Measurements from ENCODE around the gene EIF4A2. TPM values are rescaled to one million over a fixed set of nuclear protein-coding genes. Genes with fewer than 3 reads are reported as not detected.

The EIF4A2 gene
- total and polyA plus RNA-seq, 2 of the 13 experiments (the other 11 are each of a cell fraction or from before 2014, with no cell fraction given): 480 to 596 TPM

DNA sequence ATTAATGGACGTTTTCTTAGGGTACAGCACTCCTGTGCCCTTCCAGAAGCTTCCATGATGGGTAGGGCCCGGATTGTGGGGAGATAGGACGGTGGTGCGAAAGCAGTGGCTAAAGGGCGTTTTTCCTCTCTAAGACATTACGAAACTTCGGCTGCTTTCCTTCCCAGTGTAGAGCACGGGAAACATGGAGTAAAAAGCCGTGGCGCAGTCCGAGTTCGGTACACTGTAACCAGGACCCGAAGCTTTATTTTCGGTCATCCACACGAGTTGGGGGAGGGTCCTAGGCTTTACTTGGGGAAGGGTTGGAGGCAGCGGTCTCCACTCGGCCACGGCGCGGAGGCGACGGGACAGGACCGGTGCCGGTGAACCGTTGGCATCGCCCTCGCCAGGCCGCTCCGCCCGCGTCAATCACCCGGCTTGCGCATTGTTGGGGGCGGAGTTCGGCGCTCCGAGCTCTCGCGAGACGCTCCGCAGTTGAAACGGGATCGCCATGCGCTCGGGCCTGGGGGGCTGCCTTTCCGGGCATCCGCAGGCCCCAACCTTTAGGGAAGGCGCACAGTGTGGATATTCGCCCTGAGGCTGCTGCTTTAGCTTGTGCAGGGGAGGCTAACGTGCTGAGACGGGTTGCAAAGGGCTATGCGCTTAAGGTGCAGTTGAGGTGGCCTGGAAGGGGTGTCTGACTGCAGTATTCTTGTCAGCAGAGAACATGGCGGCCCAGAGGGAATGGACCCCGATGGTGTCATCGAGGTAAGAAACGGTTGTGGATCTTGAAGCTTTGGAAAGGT, 546 bp downstream of the EIF4A2 start (continued):
- TF ChIP-seq, protein P1, sequence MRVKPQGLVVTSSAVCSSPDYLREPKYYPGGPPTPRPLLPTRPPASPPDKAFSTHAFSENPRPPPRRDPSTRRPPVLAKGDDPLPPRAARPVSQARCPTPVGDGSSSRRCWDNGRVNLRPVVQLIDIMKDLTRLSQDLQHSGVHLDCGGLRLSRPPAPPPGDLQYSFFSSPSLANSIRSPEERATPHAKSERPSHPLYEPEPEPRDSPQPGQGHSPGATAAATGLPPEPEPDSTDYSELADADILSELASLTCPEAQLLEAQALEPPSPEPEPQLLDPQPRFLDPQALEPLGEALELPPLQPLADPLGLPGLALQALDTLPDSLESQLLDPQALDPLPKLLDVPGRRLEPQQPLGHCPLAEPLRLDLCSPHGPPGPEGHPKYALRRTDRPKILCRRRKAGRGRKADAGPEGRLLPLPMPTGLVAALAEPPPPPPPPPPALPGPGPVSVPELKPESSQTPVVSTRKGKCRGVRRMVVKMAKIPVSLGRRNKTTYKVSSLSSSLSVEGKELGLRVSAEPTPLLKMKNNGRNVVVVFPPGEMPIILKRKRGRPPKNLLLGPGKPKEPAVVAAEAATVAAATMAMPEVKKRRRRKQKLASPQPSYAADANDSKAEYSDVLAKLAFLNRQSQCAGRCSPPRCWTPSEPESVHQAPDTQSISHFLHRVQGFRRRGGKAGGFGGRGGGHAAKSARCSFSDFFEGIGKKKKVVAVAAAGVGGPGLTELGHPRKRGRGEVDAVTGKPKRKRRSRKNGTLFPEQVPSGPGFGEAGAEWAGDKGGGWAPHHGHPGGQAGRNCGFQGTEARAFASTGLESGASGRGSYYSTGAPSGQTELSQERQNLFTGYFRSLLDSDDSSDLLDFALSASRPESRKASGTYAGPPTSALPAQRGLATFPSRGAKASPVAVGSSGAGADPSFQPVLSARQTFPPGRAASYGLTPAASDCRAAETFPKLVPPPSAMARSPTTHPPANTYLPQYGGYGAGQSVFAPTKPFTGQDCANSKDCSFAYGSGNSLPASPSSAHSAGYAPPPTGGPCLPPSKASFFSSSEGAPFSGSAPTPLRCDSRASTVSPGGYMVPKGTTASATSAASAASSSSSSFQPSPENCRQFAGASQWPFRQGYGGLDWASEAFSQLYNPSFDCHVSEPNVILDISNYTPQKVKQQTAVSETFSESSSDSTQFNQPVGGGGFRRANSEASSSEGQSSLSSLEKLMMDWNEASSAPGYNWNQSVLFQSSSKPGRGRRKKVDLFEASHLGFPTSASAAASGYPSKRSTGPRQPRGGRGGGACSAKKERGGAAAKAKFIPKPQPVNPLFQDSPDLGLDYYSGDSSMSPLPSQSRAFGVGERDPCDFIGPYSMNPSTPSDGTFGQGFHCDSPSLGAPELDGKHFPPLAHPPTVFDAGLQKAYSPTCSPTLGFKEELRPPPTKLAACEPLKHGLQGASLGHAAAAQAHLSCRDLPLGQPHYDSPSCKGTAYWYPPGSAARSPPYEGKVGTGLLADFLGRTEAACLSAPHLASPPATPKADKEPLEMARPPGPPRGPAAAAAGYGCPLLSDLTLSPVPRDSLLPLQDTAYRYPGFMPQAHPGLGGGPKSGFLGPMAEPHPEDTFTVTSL (CRISPR knock-in tag; IDR thresholded peaks at IDR 0.05; ENCODE audit: borderline replicate concordance): no peak
- TF ChIP-seq SOX13 (IDR thresholded peaks at IDR 0.05) (no peak), SOX13 (CRISPR knock-in tag; conservative IDR thresholded peaks at IDR 0.05 in 1 of 2, IDR thresholded peaks at IDR 0.05 in 1 of 2) (0 out of 4 replicates have a peak, but pooled peaks of 1 of the 2 experiments have one; percentile 62), GTF2F1 (IDR thresholded peaks at IDR 0.05; ENCODE audit: low read length) (no peak), ATF7-NPFF (CRISPR knock-in tag; IDR thresholded peaks at IDR 0.05; ENCODE audit: low read depth) (peak; percentile 59), EP300 (IDR thresholded peaks at IDR 0.05; ENCODE audit: low read depth in 2 of 2, low read length in 2 of 2) (no peak), EP300 (CRISPR knock-in tag; IDR thresholded peaks at IDR 0.05; ENCODE audit: borderline replicate concordance) (no peak), TAF15 (IDR thresholded peaks at IDR 0.05; ENCODE audit: low read depth, low read length, poor library complexity, severe bottlenecking) (peak; percentile 72), POLR2AphosphoS2 (IDR thresholded peaks at IDR 0.05; ENCODE audit: low read depth, low read length) (0 out of 2 replicates have a peak, but pooled peaks have one; percentile 31)
- TF ChIP-seq, protein P2, sequence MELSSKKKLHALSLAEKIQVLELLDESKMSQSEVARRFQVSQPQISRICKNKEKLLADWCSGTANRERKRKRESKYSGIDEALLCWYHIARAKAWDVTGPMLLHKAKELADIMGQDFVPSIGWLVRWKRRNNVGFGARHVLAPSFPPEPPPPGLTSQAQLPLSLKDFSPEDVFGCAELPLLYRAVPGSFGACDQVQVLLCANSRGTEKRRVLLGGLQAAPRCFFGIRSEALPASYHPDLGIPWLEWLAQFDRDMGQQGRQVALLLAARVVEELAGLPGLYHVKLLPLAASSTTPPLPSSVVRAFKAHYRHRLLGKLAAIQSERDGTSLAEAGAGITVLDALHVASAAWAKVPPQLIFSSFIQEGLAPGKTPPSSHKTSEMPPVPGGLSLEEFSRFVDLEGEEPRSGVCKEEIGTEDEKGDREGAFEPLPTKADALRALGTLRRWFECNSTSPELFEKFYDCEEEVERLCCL (CRISPR knock-in tag; IDR thresholded peaks at IDR 0.05; ENCODE audit: borderline replicate concordance): peak; percentile 47; the same call in 1 of the 2 replicates
- TF ChIP-seq, protein P3, sequence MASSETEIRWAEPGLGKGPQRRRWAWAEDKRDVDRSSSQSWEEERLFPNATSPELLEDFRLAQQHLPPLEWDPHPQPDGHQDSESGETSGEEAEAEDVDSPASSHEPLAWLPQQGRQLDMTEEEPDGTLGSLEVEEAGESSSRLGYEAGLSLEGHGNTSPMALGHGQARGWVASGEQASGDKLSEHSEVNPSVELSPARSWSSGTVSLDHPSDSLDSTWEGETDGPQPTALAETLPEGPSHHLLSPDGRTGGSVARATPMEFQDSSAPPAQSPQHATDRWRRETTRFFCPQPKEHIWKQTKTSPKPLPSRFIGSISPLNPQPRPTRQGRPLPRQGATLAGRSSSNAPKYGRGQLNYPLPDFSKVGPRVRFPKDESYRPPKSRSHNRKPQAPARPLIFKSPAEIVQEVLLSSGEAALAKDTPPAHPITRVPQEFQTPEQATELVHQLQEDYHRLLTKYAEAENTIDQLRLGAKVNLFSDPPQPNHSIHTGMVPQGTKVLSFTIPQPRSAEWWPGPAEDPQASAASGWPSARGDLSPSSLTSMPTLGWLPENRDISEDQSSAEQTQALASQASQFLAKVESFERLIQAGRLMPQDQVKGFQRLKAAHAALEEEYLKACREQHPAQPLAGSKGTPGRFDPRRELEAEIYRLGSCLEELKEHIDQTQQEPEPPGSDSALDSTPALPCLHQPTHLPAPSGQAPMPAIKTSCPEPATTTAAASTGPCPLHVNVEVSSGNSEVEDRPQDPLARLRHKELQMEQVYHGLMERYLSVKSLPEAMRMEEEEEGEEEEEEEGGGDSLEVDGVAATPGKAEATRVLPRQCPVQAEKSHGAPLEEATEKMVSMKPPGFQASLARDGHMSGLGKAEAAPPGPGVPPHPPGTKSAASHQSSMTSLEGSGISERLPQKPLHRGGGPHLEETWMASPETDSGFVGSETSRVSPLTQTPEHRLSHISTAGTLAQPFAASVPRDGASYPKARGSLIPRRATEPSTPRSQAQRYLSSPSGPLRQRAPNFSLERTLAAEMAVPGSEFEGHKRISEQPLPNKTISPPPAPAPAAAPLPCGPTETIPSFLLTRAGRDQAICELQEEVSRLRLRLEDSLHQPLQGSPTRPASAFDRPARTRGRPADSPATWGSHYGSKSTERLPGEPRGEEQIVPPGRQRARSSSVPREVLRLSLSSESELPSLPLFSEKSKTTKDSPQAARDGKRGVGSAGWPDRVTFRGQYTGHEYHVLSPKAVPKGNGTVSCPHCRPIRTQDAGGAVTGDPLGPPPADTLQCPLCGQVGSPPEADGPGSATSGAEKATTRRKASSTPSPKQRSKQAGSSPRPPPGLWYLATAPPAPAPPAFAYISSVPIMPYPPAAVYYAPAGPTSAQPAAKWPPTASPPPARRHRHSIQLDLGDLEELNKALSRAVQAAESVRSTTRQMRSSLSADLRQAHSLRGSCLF (CRISPR knock-in tag; IDR thresholded peaks at IDR 0.05; ENCODE audit: borderline replicate concordance): no peak
- TF ChIP-seq, protein P4, sequence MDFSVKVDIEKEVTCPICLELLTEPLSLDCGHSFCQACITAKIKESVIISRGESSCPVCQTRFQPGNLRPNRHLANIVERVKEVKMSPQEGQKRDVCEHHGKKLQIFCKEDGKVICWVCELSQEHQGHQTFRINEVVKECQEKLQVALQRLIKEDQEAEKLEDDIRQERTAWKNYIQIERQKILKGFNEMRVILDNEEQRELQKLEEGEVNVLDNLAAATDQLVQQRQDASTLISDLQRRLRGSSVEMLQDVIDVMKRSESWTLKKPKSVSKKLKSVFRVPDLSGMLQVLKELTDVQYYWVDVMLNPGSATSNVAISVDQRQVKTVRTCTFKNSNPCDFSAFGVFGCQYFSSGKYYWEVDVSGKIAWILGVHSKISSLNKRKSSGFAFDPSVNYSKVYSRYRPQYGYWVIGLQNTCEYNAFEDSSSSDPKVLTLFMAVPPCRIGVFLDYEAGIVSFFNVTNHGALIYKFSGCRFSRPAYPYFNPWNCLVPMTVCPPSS (IDR thresholded peaks at IDR 0.05): no peak
- TF ChIP-seq, protein P5, sequence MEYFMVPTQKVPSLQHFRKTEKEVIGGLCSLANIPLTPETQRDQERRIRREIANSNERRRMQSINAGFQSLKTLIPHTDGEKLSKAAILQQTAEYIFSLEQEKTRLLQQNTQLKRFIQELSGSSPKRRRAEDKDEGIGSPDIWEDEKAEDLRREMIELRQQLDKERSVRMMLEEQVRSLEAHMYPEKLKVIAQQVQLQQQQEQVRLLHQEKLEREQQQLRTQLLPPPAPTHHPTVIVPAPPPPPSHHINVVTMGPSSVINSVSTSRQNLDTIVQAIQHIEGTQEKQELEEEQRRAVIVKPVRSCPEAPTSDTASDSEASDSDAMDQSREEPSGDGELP (IDR thresholded peaks at IDR 0.05; ENCODE audit: borderline replicate concordance, low read depth): no peak; the same call in 1 of the 2 replicates
